ENCODE results near the gene MEI1.
"Not testable (repeated sequence)": the region's sequence is repeated elsewhere in the genome, so short reads cannot be mapped to it uniquely, and the experiment has no call there.

The MEI1 gene

DNA sequence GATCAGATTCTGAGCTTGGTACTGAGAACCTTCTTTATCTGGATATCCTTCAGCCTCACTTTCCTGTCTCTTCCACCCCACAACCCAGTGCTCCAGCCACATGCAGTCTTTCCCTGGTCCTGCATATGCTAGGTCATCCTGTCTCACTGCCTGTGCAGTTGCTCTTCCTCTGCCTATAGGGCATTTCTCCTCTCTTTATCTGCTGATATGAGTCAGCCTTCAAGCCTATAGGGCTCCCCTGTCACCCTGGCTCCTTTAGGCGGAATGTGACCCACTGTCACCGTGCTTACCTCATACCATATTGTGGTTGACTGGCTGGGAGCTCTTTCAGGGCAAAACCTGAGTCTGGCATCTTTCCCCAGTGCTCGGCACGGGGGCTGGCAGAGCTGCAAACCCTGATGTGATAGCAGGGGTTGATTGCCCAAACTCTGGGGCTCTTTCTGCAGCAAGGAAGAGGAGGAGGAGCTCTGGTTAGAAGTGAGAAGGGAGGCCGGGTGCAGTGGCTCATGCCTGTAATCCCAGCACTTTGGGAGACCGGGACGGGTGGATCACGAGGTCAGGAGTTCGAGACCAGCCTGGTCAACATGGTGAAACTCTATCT is 26.3 kb downstream of the MEI1 start:
- DNase-seq (ENCODE audit: extremely low read depth, low read depth): no peak
- TF ChIP-seq, protein P1, sequence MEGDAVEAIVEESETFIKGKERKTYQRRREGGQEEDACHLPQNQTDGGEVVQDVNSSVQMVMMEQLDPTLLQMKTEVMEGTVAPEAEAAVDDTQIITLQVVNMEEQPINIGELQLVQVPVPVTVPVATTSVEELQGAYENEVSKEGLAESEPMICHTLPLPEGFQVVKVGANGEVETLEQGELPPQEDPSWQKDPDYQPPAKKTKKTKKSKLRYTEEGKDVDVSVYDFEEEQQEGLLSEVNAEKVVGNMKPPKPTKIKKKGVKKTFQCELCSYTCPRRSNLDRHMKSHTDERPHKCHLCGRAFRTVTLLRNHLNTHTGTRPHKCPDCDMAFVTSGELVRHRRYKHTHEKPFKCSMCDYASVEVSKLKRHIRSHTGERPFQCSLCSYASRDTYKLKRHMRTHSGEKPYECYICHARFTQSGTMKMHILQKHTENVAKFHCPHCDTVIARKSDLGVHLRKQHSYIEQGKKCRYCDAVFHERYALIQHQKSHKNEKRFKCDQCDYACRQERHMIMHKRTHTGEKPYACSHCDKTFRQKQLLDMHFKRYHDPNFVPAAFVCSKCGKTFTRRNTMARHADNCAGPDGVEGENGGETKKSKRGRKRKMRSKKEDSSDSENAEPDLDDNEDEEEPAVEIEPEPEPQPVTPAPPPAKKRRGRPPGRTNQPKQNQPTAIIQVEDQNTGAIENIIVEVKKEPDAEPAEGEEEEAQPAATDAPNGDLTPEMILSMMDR (IDR thresholded peaks at IDR 0.05; ENCODE audit: low read depth, low read length): no peak

DNA sequence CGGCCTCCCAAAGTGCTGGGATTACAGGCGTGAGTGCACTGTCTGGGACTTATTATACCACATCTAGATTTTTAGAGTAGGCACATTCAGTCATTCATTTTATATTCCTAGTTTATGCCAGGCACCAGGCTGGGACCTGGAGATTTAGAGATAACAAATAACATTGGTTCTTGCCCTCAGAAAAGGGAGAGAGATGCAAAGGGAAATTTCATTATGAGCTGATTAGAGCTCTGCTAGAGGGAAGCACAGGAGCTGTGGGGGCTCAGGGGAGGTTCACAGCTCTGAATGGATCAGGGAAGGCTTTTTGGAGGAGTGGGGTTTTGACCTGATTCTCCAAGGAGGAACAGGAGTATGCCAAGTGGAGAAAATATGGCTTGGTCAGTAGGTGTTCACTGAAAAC is 32.3 kb downstream of the MEI1 start:
- TF ChIP-seq, protein P1 (IDR thresholded peaks at IDR 0.05; ENCODE audit: low read depth, low read length): no peak
- no peak for DNase-seq (ENCODE audit: extremely low read depth, low read depth)

DNA sequence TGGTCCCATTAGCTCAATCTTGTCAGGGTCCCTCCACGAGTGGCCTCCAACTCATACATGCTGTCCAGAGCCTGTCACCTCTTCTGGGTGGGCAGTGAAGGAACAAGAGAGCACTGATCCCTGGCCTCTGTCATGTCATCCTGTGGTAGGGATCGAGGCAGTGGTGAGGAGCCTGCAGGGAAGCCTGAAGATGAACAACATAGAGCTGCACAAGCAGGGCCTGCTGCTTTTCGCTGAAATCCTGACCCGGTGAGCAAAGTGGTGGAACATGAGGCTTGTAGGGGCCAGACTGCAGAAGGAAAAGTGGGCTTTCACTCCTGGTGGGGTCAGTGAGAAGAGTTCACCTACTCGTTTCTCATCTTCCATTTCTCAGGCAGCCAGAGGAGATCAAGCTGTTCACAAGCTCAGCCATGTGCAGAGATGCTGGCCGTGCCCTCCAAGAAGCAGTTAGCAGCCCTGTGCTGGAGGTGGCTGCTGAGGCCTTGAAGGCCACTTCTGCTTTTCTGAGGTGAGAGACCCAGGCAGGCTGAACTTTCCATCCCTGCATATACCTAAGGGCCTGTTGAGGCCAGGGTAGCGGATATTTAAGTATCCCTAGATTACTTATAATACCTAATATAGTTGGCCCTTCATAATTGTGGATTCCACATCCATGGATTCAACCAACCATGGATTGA is 32.9 kb downstream of the MEI1 start:
- TF ChIP-seq, protein P1 (IDR thresholded peaks at IDR 0.05; ENCODE audit: low read depth, low read length): no peak

GRCh38 chr22:41733241-41733640 is 33.9 kb downstream of the MEI1 start:
- DNase-seq (ENCODE audit: extremely low read depth, low read depth): not testable (repeated sequence)

More for the DNA sequence above, 32.9 kb downstream of the MEI1 start:
- DNase-seq (ENCODE audit: extremely low read depth, low read depth): no peak

DNA sequence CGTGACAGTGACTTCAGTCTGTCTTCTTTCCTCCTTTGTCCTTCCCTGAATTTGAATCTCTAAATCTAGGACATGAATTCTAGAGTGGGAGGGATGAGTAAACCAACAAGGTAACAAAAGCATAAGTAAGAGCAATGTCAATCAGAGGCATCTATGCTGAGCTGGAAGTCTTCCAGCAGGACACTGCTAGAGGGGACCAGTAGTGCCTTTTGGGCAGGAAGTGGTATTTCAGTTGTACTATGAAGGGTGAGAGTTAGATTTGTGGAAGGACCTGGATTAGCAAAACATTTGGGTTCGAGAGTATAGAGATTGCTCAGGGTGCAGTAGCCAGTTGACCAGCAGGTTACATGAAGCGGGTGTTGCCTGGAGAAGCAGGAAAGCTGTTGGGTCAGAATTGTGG is 40.3 kb downstream of the MEI1 start:
- TF ChIP-seq, protein P1 (IDR thresholded peaks at IDR 0.05; ENCODE audit: low read depth, low read length): no peak
- no peak for DNase-seq (ENCODE audit: extremely low read depth, low read depth)

DNA sequence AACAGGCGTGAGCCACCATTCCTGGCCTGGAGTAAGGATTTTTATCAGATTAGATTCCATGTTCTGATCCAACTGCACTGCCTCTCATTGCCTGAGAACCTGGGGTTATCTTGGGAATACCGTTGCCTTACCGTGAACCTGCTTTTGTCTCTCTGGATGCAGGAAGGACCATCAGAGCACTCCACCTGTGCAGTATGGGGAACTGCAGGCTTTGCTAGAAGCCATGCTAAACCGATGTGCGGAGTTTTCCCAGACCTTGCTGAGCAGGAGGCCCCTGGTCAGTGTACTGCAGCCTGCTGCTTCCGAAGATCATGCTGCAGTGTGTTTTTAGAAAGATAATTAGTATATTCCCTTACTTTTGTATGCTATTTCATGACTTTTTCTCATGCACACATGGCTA is 43.6 kb downstream of the MEI1 start:
- TF ChIP-seq, protein P1 (IDR thresholded peaks at IDR 0.05; ENCODE audit: low read depth, low read length): no peak
- DNase-seq (ENCODE audit: extremely low read depth, low read depth): no peak

GRCh38 chr22:41745968-41746367 is 46.7 kb downstream of the MEI1 start:
- TF ChIP-seq, protein P1 (IDR thresholded peaks at IDR 0.05; ENCODE audit: low read depth, low read length): no peak
- no peak for DNase-seq (ENCODE audit: extremely low read depth, low read depth)

Data from AG09319 (cell line).